HG02938 (cell line): ENCODE measurements around the gene ZBTB20.

Source experiments
- ATAC-seq: cut with Tn5 transposase; IDR thresholded peaks from one replicate; pipeline ENCODE4 v1.9.1; 2021; ENCODE audit warnings: mild to moderate bottlenecking, moderate library complexity; ENCODE audit not compliant: unreplicated experiment

The ZBTB20 gene

GRCh38 chr3:114878114-114878839 lies 268.8 kb downstream of the ZBTB20 start:
- ATAC-seq: no peak

DNA sequence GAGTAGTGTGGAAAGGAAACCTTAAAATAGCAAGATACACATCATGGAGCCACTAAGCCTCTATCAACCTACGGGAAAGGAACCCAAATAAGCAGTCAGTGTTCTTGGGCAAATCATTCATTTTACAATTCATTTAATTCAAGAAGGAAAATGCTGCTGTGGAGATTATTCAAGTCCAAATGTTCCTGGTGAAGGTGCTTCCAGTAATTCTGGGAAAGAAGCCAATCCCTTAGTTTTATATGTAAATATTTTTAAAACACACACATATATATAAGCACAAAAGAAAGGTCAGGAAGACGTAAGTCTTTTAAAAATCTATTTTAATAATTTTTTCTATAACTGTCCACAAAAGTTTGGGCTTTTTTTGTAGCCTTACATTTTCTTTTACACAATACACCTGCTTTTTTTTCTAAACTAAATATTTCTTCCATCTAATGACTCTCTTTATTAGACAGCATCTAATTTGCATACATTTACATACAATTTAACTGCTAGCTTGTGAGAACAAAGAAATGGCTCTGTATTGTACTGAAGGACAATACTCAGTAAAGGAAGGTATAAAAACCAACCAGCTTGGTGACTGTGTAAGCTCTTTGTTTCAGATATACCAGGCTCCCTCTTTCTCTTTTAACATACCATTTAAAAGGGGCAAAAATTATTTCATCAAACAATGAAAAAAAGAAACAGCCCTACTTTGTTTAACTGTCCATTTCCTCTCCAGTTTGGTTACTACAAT lies 269.5 kb downstream of the ZBTB20 start:
- ATAC-seq: no peak

GRCh38 chr3:114874522-114874971 lies 272.5 kb downstream of the ZBTB20 start:
- ATAC-seq: no peak

GRCh38 chr3:114873591-114873990 lies 273.5 kb downstream of the ZBTB20 start:
- no peak for ATAC-seq

GRCh38 chr3:114872588-114872987 lies 274.5 kb downstream of the ZBTB20 start:
- ATAC-seq: no peak

DNA sequence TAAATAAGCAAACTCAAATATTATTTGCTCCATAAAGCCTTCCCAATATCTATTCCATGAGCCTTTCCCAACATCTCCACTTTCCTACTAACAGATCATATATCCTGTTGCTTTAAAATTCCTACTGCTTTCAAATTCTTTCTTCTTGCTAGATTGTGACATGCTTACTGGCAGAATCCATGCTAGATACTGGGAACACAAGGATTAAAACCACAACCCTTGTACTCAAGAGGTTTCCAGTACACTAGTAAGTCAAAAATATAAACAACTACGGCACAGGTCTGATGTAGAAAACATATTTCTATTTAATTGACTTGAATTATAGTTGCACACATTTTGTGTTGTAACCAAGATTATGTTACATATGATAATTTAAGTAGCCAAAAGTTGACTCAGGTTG lies 275.0 kb downstream of the ZBTB20 start:
- ATAC-seq: no peak

DNA sequence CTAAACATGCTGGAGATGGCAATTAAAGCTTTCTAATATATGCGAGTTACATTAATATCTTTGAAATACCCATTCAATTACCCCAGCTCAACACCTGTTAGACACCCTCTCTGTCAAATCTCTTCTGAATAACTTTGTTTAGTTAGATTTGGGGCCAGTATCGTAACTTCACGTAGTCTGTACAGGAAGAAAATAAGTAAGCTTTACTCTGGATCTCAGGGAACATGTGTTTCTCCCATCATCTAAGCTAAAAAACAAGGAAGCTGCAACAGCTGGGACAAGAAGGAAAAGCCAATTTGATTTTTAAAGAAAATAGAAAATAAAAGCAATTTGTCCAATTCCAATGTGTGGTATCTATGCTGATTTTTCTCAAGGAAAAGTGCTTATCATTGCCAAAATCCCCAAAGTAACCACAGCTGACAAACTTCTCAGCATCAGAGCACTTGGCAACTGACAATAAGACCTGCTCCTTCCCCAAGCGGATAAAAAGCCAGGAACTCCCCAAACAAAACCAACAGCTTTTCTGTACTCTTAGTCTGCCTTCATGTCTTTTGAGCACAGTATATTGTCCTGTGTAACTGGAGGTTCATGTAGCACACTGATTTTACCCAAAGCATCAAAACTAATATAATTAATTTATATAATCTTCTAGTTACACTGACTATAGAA lies 279.1 kb downstream of the ZBTB20 start:
- no peak for ATAC-seq

GRCh38 chr3:114867359-114867758 lies 279.7 kb downstream of the ZBTB20 start:
- no peak for ATAC-seq

GRCh38 chr3:114866430-114866829 lies 280.7 kb downstream of the ZBTB20 start:
- no peak for ATAC-seq

- ATAC-seq: no peak
These were observed 282.1 kb downstream of the ZBTB20 start for GRCh38 chr3:114864970-114865369.

- no peak for ATAC-seq
These were observed 283.2 kb downstream of the ZBTB20 start for GRCh38 chr3:114863848-114864247.

DNA sequence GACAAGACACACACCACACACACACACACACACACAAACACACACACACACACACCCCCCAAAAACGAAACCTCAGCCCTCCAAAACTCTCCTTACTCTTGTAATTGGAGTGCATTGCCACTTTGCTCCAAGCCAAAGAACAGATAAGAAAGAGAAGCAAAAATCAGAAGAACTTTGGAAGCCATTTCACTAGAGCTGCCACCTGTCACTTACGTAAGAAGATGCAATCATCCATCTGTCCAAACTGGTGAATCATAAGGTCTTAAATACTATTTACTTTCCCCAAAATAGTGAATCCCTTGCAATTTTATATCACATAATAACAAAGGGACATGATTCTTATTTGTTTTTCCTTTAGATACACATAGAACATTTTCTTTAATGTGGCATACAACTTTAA lies 285.4 kb downstream of the ZBTB20 start:
- ATAC-seq: no peak

- ATAC-seq: no peak
These were observed 286.6 kb downstream of the ZBTB20 start for GRCh38 chr3:114860531-114860930.

DNA sequence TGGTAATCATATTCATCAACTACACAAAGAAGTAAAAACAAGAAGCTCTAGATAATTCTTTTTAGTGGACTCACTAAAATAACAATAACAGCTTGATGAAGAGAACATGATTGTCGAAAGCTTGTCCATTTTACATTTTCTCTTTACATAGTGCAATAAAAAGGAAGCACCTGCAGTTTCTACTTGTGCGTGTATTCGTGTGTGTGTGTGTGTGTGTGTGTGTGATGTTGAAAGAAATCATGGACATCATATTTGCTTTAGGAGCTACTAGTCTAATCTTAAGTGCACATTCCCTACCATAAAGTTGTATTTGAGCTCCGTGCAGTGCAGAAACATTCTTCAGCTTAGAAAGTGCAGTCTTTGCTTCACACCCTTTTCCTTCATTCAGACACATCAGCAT lies 288.8 kb downstream of the ZBTB20 start:
- no peak for ATAC-seq

- no peak for ATAC-seq
These were observed 289.8 kb downstream of the ZBTB20 start for GRCh38 chr3:114857299-114857701.

DNA sequence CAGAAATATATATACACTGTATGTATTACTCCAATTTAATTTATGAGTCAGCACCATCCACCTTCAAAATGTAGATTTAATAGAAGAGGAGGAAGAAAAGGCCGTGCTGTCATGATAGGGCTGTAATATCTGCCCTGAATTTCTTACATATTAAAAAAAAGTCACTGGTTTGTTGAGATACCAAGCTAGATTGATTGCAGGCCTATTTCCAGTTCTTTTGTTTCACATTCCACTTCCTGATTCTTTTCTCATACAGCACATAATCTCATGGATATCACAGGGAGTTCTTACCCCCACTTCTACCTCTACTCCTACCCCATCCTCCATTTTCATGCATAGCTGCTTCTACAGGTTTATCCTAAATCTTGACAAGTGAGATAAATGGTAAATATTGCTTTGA lies 290.3 kb downstream of the ZBTB20 start:
- no peak for ATAC-seq

DNA sequence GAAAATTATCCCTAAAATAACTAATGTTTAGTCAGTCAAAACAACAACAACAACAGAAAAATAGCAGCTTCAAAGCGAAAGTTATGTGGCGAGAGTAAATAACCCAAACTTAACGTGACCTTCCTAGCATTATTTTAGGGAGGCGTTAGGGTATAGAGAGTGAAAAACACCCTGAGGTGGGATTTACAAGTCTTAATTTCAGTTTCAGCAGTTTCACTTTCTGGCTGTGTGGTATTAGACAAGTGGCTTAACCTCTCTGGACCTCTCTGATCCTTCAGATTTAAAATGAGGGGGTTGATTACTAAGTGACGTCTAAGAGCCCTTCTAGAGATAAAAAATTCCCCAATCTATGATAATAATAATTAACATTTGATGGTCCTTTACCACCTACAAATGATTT lies 291.2 kb downstream of the ZBTB20 start:
- ATAC-seq: peak; percentile 47

GRCh38 chr3:114852966-114853365 lies 294.1 kb downstream of the ZBTB20 start:
- ATAC-seq: no peak

- ATAC-seq: no peak
These were observed 296.2 kb downstream of the ZBTB20 start for GRCh38 chr3:114850898-114851297.

GRCh38 chr3:114848643-114849350 lies 298.3 kb downstream of the ZBTB20 start:
- no peak for ATAC-seq

GRCh38 chr3:114848082-114848481 lies 299.0 kb downstream of the ZBTB20 start:
- no peak for ATAC-seq
